ENCODE measurements around the gene RPL7A.

GRCh38 chr9:133306242-133307204 lies 41.5 kb upstream of the RPL7A start:
- TF ChIP-seq ATF4 (CRISPR knock-in tag; IDR thresholded peaks at IDR 0.05) (no peak), EZH2 (conservative IDR thresholded peaks at IDR 0.05; ENCODE audit: low read depth, low read length) (no peak), HNF4A (CRISPR knock-in tag; IDR thresholded peaks at IDR 0.05) (no peak), RBAK (CRISPR knock-in tag; IDR thresholded peaks at IDR 0.05) (no peak), MYC (CRISPR knock-in tag; IDR thresholded peaks at IDR 0.05; ENCODE audit: borderline replicate concordance) (no peak), ASH2L (IDR thresholded peaks at IDR 0.05; ENCODE audit: insufficient read length, low read depth, low read length) (no peak), MXD4 (CRISPR knock-in tag; IDR thresholded peaks at IDR 0.05) (no peak), NFYB (CRISPR knock-in tag; IDR thresholded peaks at IDR 0.05) (no peak), ZBTB43 (CRISPR knock-in tag; conservative IDR thresholded peaks at IDR 0.05) (no peak), ZNF850 (CRISPR knock-in tag; conservative IDR thresholded peaks at IDR 0.05) (no peak), MBNL3 (CRISPR knock-in tag; conservative IDR thresholded peaks at IDR 0.05) (no peak), POLR2A (IDR thresholded peaks at IDR 0.05; ENCODE audit: insufficient read depth in 1 of 2, low read depth in 2 of 2, low read length in 2 of 2) (no peak), ARNT (IDR thresholded peaks at IDR 0.05) (no peak), POLR2AphosphoS2 (IDR thresholded peaks at IDR 0.05; ENCODE audit: low read depth, low read length) (no peak)

Data from HepG2 (cell line).